Measurements from ENCODE around the gene NXPE4.

- TF ChIP-seq POLR2A (IDR thresholded peaks at IDR 0.05; ENCODE audit: low read depth) (no peak), CTCF (IDR thresholded peaks at IDR 0.05) (no peak), EP300 (IDR thresholded peaks at IDR 0.05) (no peak)
These were observed 30.8 kb downstream of the NXPE4 start for GRCh38 chr11:114564831-114565230.
